ENCODE results near the gene KCNJ16. TPM values are rescaled to one million over a fixed set of nuclear protein-coding genes. Genes with fewer than 3 reads are reported as not detected.

KCNJ16 gene
- total RNA-seq, 3 donors from 2014 or later, result 0.32 to 18.6 (median 1.3) TPM

DNA sequence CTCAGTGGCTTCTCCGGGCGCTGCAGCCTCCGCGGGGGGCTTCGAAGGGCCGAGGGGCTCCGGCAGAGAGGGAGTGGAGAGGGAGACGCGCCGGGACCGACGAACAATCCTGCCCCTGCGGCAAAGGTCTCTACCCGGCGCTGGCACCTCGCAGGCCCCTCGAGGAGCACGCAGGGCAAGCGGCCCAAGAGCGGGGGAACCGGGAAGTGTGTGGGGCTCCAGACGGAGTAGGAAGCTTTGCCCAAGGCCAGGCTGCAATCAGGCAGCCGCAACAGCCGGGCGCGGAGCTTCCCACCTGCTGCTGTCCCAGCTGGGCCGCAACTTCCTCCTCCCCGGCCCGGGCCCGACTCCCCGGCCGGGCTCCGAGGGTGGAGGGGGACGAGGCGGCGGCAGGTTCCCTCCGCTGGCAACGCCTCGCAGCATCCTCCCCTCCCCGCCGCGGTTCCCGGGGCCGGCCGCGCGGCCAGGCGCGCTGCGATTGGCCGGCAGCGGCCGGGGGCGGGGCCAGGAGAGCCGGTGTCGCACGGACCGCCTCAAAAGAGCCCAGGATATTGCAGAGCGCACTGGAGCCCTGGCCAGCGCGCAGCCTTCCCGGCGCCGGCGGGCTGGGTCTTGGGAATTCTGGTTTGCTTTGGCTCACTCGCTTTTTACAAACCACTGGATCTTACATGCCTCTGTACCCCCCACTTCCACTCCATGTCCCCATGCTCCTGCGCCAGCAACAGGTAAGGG, 94.1 kb downstream of the KCNJ16 start, which contains the start of gene KCNJ2:
KCNJ2 (plus strand) TSS at position 556 of the 732 bp plus-strand sequence. CDS start 5,508 bp downstream, outside the sequence.
- H3K36me3 ChIP-seq, result no peaks in the 10 kb centered on the region
- TF ChIP-seq, protein P1, sequence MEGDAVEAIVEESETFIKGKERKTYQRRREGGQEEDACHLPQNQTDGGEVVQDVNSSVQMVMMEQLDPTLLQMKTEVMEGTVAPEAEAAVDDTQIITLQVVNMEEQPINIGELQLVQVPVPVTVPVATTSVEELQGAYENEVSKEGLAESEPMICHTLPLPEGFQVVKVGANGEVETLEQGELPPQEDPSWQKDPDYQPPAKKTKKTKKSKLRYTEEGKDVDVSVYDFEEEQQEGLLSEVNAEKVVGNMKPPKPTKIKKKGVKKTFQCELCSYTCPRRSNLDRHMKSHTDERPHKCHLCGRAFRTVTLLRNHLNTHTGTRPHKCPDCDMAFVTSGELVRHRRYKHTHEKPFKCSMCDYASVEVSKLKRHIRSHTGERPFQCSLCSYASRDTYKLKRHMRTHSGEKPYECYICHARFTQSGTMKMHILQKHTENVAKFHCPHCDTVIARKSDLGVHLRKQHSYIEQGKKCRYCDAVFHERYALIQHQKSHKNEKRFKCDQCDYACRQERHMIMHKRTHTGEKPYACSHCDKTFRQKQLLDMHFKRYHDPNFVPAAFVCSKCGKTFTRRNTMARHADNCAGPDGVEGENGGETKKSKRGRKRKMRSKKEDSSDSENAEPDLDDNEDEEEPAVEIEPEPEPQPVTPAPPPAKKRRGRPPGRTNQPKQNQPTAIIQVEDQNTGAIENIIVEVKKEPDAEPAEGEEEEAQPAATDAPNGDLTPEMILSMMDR (IDR thresholded peaks at IDR 0.05), result no peak
- TF ChIP-seq POLR2AphosphoS5 (IDR thresholded peaks at IDR 0.05), result peak in 2 of 3 donors; percentile 4 to 21
- H3K4me1 ChIP-seq, result no peaks in the 10 kb centered on the region
- H3K27me3 ChIP-seq, result peaks cover 0 to 31% of the 10 kb centered on the region in 2 donors
- peak; percentile 77 to 84 for DNase-seq (ENCODE audit: low spot score in 2 of 2)
- intact Hi-C loops (cut with DNase I; ENCODE audit: low total_unique reads), result no loop called here
- H3K9me3 ChIP-seq, result no peaks in the 10 kb centered on the region
- peak within 1 kb of the TSS; percentile 65 to 82 (median 67) for H3K4me3 ChIP-seq
- peak within 1 kb of the TSS; percentile 76 to 89 for H3K27ac ChIP-seq

DNA sequence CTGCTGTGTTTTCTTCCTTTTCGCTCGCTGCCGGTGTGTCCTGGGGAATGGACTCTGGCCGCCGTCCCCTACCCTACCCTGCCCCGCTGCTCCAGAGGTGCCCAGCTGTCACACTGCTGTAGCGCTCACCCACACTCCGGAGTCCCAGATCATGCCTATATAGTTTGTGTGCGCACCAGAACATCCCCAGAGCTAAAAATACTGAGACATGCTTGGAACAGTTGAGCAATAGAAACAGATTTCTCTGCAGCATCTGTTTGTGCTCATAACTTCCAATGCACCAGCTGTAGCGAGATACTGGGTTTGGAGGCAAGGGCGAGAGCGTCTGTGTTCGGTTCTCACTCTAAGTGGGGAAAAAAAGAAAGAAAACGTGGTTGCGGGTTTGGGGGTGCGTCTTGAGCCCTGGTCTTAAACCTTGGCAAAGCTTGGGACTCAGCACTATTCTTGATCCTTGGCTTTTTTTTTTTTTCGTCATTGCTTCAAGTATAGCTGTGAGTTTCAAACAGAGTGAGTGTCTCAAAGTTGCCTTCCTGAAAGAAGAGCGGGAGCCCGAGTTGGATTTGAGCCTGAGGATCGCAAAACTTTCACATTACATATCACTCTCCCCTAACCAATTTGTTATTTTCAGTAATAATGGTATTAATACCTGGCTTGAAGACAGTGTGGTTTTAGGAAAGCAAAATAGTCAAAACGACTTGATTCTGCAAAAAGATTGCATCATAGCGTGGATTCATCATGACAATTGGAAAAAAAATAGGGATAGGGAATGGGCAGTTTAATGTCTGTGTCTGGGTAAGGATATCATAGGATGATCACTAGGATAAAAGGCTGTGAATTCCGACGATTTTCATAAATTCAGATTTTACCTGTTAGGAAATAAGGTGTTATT, 94.9 kb downstream of the KCNJ16 start:
- TF ChIP-seq, protein P1 (IDR thresholded peaks at IDR 0.05), result no peak
- TF ChIP-seq POLR2A (IDR thresholded peaks at IDR 0.05), result no peak
- TF ChIP-seq POLR2AphosphoS5 (IDR thresholded peaks at IDR 0.05), result no peak
- intact Hi-C loops (cut with DNase I; ENCODE audit: low total_unique reads), result no loop called here

DNA sequence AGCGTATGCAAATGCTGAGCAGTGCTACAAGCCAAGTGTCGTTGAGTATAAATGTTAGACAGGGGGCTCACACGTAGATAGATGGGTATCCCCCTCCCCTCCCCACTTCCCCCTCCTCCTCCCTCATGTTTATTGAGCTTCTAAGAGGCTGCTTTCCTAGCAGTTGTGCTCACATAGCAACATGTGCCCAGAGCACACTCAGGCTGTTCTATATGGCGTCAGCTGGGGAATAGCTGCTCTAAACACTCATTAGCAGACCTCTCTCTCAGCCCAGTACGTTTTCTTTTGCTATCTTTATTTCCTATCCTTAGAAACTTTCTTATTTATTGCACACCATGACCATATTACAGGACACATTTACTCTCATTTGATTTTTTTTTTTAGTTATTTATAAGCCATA, 96.1 kb downstream of the KCNJ16 start:
- Histone ChIP-seq H3K4me3 (peak overlapping the region in 2 of 3 donors; percentile 65 to 82), H3K9me3 (no peaks in the 10 kb centered on the region)
- TF ChIP-seq POLR2A (IDR thresholded peaks at IDR 0.05) (no peak), POLR2AphosphoS5 (IDR thresholded peaks at IDR 0.05) (no peak)
- TF ChIP-seq, protein P1 (IDR thresholded peaks at IDR 0.05), result no peak

More for the DNA sequence above, 94.9 kb downstream of the KCNJ16 start:
- no peaks in the 10 kb centered on the region for H3K4me1 ChIP-seq
- peaks cover 0 to 31% of the 10 kb centered on the region in 2 donors for H3K27me3 ChIP-seq
- no peak for DNase-seq (ENCODE audit: low spot score in 2 of 2)
- no peaks in the 10 kb centered on the region for H3K9me3 ChIP-seq
- peak overlapping the region; percentile 65 to 82 (median 67) for H3K4me3 ChIP-seq
- peak overlapping the region; percentile 14 to 89 for H3K27ac ChIP-seq
- no peaks in the 10 kb centered on the region for H3K36me3 ChIP-seq

DNA sequence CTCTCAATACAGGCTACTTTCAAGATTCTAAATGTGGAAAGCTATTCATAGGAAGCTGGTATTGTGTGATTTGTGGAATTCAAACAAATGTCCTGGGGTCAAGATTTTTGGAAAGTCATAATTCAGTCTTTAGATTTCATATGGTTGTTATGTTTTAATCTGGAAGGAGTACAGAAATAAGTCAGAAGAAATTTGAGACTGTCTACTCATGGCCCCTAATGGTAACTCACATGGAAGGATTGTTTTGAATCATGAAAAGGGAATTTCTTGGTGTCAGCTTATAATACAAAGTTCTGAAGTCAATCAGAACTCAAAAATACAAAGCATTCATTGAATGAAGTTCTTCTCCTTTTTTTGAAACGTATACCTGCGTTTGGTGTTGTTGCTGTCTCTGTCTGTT, 97.4 kb downstream of the KCNJ16 start:
- peaks cover 0 to 36% of the 10 kb centered on the region in 2 donors for H3K27me3 ChIP-seq
- no peak overlapping the region for H3K27ac ChIP-seq
- H3K9me3 ChIP-seq, result no peaks in the 10 kb centered on the region
- no peaks in the 10 kb centered on the region for H3K36me3 ChIP-seq
- no peaks in the 10 kb centered on the region for H3K4me1 ChIP-seq
- no peak for DNase-seq (ENCODE audit: low spot score in 2 of 2)
- TF ChIP-seq POLR2A (IDR thresholded peaks at IDR 0.05) (no peak), POLR2AphosphoS5 (IDR thresholded peaks at IDR 0.05) (no peak)
- TF ChIP-seq, protein P1 (IDR thresholded peaks at IDR 0.05), result no peak
- intact Hi-C loops (cut with DNase I; ENCODE audit: low total_unique reads), result no loop called here
- H3K4me3 ChIP-seq, result peak overlapping the region in 1 of 3 donors; percentile 26

More for the DNA sequence above, 96.1 kb downstream of the KCNJ16 start:
- intact Hi-C loops (cut with DNase I; ENCODE audit: low total_unique reads), result no loop called here
- H3K36me3 ChIP-seq, result no peaks in the 10 kb centered on the region
- H3K27ac ChIP-seq, result no peak overlapping the region
- peaks cover 0 to 34% of the 10 kb centered on the region in 2 donors for H3K27me3 ChIP-seq
- no peak for DNase-seq (ENCODE audit: low spot score in 2 of 2)
- H3K4me1 ChIP-seq, result no peaks in the 10 kb centered on the region

Data from breast epithelium (tissue), 4 donors.